ENCODE data around the gene CNN2. TPM values are rescaled to one million over a fixed set of nuclear protein-coding genes. Genes with fewer than 3 reads are reported as not detected.

CNN2 gene
- total and polyA plus RNA-seq, 2 donors (not counting 1 experiment from before 2014, with no cell fraction given) = 198 to 301 TPM

GRCh38 chr19:1046117-1046626 is 19.8 kb downstream of the CNN2 start:
- ATAC-seq (ENCODE audit: low read depth) (no peak), DNase-seq (no peak)
- Mint-ChIP-seq H3K9me3 (ENCODE audit: insufficient read depth) (no peaks in the 10 kb centered on the region), H3K27me3 (no peaks in the 10 kb centered on the region), H3K4me1 (peaks cover 10% of the 10 kb centered on the region), H3K4me3 (no peak overlapping the region), H3K27ac (no peak overlapping the region)
- Histone ChIP-seq H3K9me3 (ENCODE audit: control extremely low read depth in 1 of 3, control insufficient read depth in 2 of 3, insufficient read depth in 1 of 3, low read length in 2 of 3) (peaks cover 0 to 4% (median 0%) of the 10 kb centered on the region in 3 donors), H3K4me1 (ENCODE audit: control insufficient read depth in 2 of 2, insufficient read depth in 2 of 2, low read length in 2 of 2) (peaks cover 9 to 22% of the 10 kb centered on the region in 2 donors), H3K27me3 (replicated peaks in 1 of 4; ENCODE audit: control extremely low read depth in 1 of 4, control insufficient read depth in 3 of 4, insufficient read depth in 4 of 4, low read length in 3 of 4) (no peaks in the 10 kb centered on the region), H3K79me2 (ENCODE audit: control insufficient read depth, insufficient read depth, low read length) (peaks cover 50% of the 10 kb centered on the region), H3K4me2 (replicated peaks; ENCODE audit: low read depth, low read length, poor library complexity, severe bottlenecking) (no peak overlapping the region), H3K27ac (ENCODE audit: low read length in 2 of 2) (no peak overlapping the region), H4K20me1 (ENCODE audit: control insufficient read depth, insufficient read depth, low read length, poor library complexity, severe bottlenecking) (peaks cover 60% of the 10 kb centered on the region), H3K9ac (ENCODE audit: low read length) (no peak overlapping the region), H2AFZ (ENCODE audit: insufficient read depth, low read depth, low read length, poor library complexity, severe bottlenecking) (no peak overlapping the region), H3K36me3 (replicated peaks in 1 of 2; ENCODE audit: control extremely low read depth in 1 of 2, control insufficient read depth in 1 of 2, extremely low read depth in 1 of 2, insufficient read depth in 2 of 2, low read length in 1 of 2) (peaks cover 0 to 64% of the 10 kb centered on the region in 2 experiments), H3K4me3 (ENCODE audit: control extremely low read depth in 1 of 5, extremely low read depth in 1 of 5, insufficient read depth in 1 of 5, low read depth in 2 of 5, low read length in 4 of 5) (no peak overlapping the region)
- ChIA-PET POLR2A (no interaction called here), CTCF (interaction anchor here (1.7 kb wide), 1 partner anchor 39 kb away, joined by 4 read pairs; no protein-coding TSS in a partner anchor)
- 97% methylated on average over 30 of the region's 33 CpGs for WGBS (ENCODE audit: insufficient coverage)
- intact Hi-C loops (cut with micrococcal nuclease) = no loop called here
- TF ChIP-seq CTCF (IDR thresholded peaks at IDR 0.05) (no peak), EZH2 (IDR thresholded peaks at IDR 0.05; ENCODE audit: borderline replicate concordance, insufficient read depth, low read depth, low read length, poor library complexity, severe bottlenecking) (no peak)

All from B cell (primary cell).